HG02973 (cell line): ENCODE measurements around the gene AGGF1.
"Not testable (repeated sequence)": the region's sequence is repeated elsewhere in the genome, so short reads cannot be mapped to it uniquely, and the experiment has no call there.

Experiments used
- ATAC-seq: cut with Tn5 transposase; IDR thresholded peaks from one replicate; pipeline ENCODE4 v1.9.1; 2021; ENCODE audit warnings: moderate library complexity; ENCODE audit not compliant: unreplicated experiment

AGGF1 gene

GRCh38 chr5:77030097-77031071 lies at the start of gene AGGF1:
TSS of gene AGGF1 (plus strand) at chr5:77030404. CDS start at chr5:77030767, 363 bp downstream.
- peak; percentile 99 for ATAC-seq

- no peak for ATAC-seq
Observed at GRCh38 chr5:76980518-76981144, 49.6 kb upstream of the AGGF1 start.

GRCh38 chr5:76982450-76982849 lies 47.8 kb upstream of the AGGF1 start:
- ATAC-seq = no peak

GRCh38 chr5:76983468-76983867 lies 46.7 kb upstream of the AGGF1 start:
- no peak for ATAC-seq

- no peak for ATAC-seq
Observed at GRCh38 chr5:76986825-76987526, 43.2 kb upstream of the AGGF1 start.

GRCh38 chr5:76990899-76991459 lies 39.2 kb upstream of the AGGF1 start:
- no peak for ATAC-seq

GRCh38 chr5:76993436-76993835 lies 36.8 kb upstream of the AGGF1 start:
- not testable (repeated sequence) for ATAC-seq

- no peak for ATAC-seq
Observed at GRCh38 chr5:76994337-76994736, 35.9 kb upstream of the AGGF1 start.

GRCh38 chr5:76998251-76998650 lies 32.0 kb upstream of the AGGF1 start:
- ATAC-seq = not testable (repeated sequence)

- ATAC-seq = no peak
Observed at GRCh38 chr5:76999451-76999850, 30.8 kb upstream of the AGGF1 start.

GRCh38 chr5:77003246-77003645 lies 27.0 kb upstream of the AGGF1 start:
- no peak for ATAC-seq

GRCh38 chr5:77006124-77006523 lies 24.1 kb upstream of the AGGF1 start:
- ATAC-seq = no peak

- ATAC-seq = no peak
Observed at GRCh38 chr5:77008413-77008812, 21.8 kb upstream of the AGGF1 start.

- no peak for ATAC-seq
Observed at GRCh38 chr5:77010243-77010642, 20.0 kb upstream of the AGGF1 start.

- ATAC-seq = no peak
Observed at GRCh38 chr5:77011498-77011897, 18.7 kb upstream of the AGGF1 start.

- no peak for ATAC-seq
Observed at GRCh38 chr5:77012601-77013000, 17.6 kb upstream of the AGGF1 start.

GRCh38 chr5:77015938-77016569 lies 14.2 kb upstream of the AGGF1 start:
- ATAC-seq = no peak

- ATAC-seq = no peak
Observed at GRCh38 chr5:77016962-77017361, 13.2 kb upstream of the AGGF1 start.

GRCh38 chr5:77017668-77018067 lies 12.5 kb upstream of the AGGF1 start:
- ATAC-seq = no peak

GRCh38 chr5:77022511-77023417 lies 7.4 kb upstream of the AGGF1 start:
- ATAC-seq = no peak
